Measurements from ENCODE around the gene SSTR3. TPM values are rescaled to one million over a fixed set of nuclear protein-coding genes. Genes with fewer than 3 reads are reported as not detected.
"Not testable (repeated sequence)": the region's sequence is repeated elsewhere in the genome, so short reads cannot be mapped to it uniquely, and the experiment has no call there.

The SSTR3 gene
- total RNA-seq, 1 donor from 2014 or later: 1.7 TPM

DNA sequence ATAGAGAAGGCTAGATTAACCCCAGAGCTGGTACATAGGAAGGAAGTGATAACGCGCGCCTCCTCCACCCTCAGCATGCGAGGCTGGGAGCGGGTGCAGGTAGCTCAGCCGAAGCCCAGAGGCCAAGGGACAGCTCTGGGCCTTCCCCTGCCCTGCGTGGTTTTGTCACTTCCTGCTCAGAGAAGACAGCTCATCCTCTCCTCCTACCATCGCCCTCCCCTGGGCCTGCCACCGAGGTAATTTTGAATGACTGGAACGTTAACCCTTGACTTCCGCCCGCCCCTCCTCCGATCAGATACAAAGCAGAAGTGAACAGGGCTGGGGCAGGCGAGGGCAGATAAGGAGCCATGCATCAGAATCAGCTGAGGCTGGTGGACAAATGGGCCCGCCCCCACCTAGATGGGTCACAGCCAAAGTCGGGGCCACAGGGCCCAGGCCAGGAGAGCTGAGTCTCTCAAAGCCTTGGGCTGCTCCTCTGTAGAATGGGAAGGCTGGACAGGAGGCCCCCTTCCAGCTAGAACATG lies 30.2 kb upstream of the SSTR3 start:
- no peak for DNase-seq (ENCODE audit: low spot score)

DNA sequence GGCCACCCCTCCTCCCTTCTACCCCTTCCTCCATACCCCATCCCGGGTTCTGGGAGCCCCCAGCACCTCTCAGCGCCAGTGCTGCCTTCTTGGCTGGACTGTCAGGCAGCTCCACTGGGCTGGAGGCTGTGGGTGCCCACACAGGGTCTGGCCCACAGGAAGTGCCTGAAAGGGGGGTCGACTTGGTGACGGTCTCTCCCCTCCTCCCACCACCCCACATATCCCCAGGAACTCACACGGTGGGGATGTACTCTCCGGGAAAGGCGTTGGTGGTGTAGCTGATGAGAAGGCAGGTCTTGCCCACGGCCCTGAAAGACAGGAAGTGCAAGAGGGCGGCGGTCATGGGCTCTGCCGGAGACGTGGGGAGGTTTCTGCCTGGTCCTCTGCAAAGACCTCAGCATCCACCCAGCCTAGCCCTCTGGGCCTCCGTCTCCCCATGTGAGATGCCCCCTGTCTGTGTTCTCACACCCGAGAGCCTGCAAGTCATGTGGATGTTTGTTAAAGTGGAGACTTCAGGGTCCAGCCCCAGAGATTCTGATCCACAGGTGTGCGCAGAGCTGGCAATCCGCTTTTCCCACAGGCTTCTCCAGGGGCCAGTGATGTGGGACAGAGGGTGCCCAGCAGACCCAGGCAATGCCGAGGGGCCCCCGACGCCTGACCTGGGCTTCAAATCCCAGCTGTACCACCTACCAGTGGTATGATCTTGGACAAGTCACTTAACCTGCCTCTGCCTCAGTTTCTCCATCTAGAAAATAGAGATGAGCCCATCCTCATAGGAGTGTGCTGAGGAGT lies 29.3 kb upstream of the SSTR3 start:
- no peak for DNase-seq (ENCODE audit: low spot score)

DNA sequence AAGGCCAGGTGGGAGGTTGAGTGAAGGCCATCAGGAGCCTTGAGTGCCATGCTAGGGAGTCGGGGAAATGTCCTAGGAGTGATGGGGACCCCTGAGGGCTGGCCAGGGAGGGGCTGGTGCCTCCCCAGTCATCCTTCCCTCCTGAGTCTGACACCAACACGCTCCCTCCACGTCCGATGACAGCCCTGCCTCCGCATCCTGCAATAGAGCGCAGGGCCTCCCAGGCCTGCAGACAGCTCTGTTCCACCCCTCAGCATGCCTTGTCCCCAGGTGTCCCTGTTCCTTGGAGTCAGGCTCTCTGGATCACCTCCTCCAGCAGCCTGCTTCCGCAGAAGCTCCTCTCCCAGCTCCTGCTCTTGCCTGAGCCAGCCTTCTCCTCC lies 28.7 kb upstream of the SSTR3 start:
- no peak for DNase-seq (ENCODE audit: low spot score)

DNA sequence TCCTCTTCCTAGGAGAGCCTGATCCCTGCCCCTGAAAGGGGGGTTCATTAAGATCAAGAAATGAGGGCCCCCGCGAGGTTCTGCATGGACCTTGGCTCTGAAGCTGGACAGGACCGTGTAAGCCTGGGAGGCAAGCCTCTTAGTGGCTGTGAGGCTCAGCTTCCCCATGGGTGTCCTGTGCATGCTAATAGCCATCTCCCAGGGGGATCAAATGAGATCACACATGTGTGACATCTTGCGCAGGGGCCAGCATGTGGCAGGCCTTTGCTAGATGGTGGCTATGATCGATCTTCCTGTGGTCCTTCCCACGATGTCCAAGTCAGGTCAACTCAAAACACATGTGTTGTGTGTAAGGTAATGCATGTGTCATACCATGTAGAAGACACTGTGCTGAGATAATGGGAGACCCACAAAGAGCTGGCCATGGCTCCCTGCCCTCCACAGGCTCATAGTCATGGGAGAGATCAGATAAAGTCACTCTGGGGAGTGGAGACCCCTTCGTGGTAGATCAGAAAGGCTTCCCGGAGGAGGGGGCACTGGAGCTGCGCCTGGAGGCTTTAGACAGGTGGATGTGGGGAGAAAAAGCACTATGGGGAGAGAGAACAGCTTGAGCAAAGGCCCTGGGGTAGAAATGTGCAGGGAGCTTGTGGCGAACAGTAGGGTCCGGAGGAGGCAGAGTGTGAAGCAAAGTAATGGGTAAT lies 28.1 kb upstream of the SSTR3 start:
- no peak for DNase-seq (ENCODE audit: low spot score)

DNA sequence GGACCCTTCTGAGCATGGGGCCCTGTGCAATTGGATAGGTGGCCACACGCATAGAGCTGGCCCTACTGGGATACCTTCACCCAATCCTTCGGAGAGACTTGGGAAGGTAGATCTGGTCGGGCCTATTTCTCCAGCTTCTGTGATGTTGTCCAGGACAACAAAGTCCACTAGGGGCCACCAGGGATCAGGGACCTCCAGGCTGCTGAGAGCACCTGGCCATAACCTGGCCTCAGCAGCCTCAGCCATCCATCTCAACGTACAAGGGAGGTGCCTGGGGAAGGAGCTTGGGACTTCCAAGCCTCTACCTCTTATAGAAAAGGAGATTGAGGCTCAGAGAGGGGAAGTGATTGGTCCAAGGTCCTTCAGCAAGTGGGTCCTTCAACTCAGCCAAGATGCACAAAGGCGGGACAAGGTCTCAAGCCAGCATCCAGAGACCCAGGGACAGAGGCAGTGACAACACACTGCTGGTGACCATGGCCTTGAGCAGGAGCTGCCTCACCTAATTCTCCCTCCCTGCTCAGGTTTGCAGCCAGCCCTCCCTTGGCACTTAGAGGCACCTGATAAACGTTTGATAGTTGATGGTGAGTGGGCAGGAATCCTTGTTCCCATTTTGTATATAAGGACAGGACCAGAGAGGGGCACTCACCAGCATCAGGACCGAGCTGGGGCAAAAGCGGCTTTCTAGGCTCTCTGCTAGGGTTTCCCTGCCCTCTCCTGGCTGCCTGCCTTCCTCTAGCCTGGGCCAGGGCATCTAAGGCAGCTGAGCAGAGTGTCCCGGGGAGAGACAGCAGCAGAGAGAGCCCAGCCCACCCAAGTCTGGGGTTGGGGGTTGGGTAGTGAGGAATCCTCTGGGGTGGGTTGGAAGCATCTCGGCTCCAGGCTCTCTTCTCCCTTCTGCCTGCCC lies 27.3 kb upstream of the SSTR3 start:
- DNase-seq (ENCODE audit: low spot score): no peak

DNA sequence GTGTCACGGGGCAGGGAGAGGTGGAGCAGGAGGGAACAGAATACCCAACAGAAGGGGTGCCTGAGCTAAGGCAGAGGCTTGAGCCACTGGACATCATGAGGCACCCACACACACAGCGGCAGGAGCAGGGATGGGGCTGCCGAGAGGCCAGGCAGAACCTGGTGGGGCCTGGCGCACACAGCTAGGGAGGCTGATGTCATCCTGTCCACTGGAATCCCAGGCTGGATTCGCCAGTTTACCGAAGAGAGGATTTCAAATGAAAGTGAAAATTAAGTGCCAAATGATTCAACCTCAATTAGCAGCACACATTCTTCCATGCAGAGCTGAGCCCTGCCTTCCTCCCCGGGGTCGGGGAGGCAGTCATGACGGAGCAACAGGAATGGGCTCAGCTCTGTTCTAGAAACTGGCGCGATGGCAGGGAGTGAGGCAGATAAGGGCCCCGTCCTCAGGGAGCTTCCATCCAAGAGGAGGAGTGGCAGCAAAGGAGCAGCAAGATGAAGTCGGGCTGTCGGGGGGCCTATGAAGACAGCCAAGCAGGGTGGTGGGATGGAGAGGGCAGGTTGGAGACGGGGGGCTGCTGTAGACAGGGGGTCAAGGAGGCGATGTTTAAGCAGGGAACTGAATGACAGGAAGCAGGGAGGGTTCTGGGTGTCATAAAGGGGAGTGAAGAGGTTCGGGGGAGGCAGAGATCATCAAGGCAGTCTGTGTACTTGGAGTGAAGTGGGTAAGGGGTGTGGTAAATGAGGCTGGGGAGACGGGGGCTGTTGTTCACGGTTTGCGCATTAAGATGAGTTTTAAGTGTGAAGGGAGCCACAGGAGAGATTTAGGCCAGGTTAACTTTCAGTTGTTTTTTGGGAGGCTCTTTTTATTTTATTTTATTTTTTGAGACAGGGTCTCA lies 25.3 kb upstream of the SSTR3 start:
- DNase-seq (ENCODE audit: low spot score): no peak

DNA sequence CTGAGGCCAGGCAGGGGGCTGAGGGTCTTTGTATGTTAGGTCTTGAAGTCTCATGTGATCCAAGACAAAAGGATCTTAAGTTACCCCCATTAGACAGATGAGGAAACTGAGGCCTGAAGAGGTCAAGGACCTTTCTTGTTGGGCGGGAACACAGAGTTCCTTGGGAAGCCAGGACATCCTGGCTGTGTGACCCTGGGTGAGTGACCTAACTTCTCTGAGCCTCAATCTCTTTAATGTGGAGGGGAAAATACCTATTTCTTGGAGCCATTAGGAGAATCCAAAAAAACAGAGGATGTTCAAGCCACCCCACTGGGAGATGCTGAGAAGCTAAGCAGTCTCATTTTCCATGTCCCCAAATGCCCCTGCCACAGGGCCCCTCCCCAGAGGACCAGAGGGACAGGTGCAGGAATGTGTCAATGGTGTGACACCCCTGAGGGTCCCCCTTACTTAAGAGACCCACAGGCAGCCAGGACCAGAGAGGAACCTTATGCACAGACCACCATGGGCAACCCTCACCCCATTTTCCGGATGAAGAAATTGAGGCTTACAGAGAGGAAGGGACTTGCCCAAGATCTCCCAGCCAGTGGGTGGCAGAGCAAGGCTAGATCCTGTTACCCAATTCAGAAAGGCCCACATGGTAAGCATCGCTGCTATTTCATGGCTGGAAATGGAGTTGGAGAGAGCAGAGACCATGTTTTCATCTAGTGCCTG lies 23.8 kb upstream of the SSTR3 start:
- no peak for DNase-seq (ENCODE audit: low spot score)

DNA sequence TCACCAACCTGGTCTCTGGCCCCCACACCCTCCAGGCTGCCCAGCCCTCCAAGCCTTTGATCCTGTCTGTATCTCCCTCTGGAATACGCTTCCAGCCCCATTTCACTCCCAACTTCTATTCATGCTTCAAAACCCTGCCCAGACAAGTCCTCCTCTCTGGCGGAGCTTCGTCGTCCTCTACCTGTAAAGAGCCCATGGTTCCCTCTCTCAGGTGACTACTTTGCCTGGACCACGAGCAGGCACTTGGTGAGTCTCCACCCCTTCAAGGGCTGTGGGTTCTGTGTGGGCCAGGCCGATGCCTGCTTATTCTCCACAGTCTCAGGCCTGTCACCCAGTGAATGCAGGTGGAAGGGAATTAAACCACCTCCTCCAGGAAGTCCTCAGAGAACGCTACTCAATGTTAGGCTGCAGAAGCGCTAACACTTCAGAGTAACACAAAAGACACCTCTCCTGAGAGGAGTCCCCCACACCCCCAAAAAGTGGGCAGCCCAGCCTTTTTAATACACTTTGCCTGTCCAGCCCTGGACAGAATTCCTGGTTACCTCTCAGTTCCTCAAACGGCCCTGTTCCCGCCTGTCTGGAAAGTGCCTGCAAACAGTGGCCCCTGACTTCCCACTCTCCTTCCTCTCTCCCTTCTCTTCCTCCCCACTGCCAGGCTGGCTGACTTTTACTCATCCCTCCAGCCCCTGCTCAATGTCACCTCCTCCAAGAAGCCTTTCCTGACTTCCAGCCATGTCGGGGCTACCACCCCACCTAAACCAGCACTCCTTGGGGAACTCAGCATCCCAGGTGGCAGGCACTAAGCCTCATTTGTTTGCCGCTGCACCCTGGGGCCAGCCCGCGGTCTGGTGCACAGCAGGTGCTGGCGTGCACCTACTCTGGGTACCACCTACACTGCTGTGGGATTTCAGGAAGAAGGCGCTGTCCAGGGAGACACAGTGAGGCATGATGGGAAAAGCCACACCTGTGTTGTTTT lies 22.7 kb upstream of the SSTR3 start:
- DNase-seq (ENCODE audit: low spot score): no peak

DNA sequence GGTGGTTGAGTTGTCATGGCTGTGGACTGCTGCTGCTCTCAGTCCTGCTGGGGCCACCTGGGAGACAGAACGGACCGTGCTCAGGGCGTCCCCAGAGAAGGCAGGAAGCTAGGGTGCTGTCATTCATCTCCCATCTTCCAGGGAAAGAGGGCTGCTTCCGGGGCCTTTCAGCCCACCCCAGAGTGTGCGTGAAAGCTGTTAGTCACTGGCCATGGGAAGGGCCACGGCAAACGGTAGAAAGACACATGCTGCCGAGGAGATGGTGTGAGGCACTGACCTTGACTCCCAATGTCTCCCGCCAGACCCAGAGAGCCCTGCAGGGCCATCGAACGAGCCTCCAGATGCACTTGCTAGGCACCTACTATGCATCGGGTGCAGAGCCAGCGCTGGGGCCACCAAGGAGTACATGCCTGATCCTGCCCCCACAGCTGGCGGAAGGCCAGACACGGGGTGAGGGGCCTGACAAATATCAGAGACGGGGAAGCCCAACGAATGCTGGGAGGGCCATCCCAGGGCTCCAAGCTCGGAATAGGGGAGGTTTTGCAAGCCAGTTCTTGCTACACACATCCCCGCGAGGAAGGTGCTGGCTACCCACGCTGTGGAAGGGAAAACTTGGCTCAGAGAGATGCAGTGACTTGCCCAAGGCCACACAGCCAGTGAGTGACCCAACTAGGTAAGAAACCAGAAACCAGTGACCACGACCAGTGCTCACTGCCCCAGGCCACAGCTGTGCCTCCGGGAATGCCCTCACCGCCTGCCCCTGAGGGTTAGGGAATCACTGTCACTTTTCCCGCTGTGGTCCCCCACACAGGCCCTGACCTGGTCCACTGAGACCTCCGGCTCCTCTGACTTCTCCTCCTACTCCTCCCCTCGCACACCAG lies 21.7 kb upstream of the SSTR3 start:
- no peak for DNase-seq (ENCODE audit: low spot score)

DNA sequence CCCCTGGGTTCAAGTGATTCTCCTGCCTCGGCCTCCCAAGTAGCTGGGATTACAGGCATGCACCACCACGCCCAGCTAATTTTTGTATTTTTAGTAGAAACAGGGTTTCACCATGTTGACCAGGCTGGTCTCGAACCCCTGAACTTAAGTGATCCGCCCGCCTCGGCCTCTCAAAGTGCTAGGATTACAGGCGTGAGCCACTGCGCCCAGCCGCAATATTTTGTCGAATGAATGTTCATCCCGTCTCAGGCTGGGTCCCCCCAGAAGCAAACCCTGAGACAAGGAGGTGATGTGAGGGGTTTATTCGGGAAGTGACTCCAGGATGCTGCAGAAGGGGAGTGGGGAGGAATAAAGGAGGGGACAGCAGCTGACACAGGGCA lies 21.1 kb upstream of the SSTR3 start:
- not testable (repeated sequence) for DNase-seq (ENCODE audit: low spot score)

DNA sequence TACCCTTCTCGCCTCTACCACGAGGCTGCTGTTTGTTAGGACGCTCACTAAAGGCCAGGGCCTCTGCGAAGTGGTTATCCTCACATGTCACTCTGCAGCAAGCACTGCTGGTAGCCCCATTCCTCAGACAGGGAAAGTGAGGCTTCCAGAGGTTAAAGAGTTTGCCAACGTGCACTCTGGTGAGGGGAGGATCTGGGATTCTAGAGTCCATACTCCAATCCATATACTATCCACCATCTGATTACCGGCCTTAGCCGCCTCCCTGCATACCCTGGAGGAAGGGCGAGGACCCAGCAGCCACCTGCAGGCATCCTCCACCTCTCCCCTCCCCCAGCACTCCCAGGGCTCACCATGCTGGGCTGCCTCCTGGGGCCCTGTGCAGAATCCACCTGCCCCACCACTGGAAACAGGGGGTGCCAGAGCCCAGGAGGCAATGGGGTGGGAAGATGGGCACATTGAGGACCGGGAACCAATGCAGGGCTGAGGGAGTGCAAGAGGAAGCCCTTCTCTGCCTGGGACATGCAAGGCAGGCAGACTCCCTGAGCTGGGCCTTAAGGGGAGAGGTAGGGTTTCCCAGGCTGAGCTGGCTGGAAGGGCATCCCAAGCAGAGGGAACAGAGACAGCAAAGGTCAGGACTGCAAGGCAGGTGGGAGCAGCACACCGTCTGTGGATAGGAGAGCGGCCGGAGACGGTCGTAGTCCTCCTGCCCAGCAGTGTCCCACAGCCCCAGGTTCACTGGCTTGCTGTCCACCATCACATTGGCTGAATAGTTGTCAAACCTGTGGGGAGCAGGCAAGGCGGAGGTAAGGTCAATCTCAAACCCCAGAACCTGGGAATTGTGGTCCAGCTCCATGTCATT lies 20.1 kb upstream of the SSTR3 start:
- DNase-seq (ENCODE audit: low spot score): no peak

DNA sequence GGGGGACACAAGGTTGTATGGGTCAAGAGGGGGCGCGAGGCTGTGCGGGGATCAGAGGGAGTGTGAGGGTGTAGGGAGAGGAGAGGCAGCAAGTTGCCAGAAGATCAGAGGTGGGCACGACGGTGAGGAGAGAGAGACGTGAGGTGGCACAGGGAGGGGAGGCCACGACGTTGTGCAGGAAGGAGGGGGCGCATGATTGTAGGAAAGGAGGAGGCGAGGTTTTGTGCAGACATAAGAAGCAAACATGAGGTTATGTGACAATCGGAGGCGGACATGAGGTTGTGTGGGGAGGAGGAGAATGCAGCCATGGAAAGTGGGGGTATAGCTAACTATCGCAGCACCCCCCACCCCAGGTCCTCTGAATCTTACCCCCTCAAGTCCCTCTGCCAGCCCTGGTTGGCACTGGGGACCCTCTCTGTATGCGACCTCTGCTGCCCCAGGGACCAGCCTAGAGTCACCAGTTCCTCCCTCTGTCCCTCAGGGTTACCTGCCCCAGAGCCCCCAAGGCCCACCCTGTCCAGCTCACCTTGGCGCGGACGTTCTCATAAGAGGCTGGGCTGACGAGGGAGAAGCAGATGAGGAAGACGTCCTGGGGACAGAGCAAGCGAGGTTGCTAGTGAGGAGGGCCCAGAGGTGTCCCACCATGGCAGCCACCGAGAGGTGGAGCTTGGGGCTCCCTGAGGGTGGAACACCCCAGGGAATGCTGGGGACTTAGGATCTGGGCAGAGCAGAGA lies 19.3 kb upstream of the SSTR3 start:
- DNase-seq (ENCODE audit: low spot score): no peak

DNA sequence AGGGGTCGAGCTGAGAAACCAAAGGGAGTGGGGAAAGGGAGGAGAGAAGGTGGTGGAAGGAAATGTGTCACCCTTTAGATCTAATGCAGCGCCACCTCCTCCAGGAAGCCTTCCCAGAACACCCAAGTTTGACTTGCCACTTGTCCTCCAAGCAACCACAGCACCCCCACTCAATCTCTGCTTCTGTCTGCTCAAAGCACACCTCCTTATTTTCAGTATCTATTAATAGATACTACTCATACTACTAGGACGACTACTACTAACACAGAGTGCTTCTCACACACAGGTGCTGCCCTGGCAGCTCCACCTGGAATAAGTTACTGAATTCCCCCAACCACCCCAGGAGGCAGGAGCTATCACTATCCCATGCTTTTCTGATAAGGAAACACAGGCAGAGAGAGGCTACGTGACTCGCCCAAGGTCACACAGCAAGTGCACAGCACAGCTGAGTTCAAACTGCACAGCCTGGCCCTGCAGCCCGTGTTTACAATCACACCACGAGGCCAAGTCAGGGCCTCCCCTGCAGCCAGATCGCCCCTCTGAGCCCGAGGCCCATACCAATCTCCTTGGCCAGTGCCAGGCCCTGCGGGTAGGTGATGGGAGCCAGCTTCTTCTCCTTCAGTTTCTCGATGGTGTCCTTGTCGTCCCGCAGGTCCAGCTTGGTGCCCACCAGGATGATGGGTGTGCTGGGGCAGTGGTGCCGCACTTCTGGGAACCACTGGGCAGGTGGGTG lies 18.6 kb upstream of the SSTR3 start:
- no peak for DNase-seq (ENCODE audit: low spot score)

DNA sequence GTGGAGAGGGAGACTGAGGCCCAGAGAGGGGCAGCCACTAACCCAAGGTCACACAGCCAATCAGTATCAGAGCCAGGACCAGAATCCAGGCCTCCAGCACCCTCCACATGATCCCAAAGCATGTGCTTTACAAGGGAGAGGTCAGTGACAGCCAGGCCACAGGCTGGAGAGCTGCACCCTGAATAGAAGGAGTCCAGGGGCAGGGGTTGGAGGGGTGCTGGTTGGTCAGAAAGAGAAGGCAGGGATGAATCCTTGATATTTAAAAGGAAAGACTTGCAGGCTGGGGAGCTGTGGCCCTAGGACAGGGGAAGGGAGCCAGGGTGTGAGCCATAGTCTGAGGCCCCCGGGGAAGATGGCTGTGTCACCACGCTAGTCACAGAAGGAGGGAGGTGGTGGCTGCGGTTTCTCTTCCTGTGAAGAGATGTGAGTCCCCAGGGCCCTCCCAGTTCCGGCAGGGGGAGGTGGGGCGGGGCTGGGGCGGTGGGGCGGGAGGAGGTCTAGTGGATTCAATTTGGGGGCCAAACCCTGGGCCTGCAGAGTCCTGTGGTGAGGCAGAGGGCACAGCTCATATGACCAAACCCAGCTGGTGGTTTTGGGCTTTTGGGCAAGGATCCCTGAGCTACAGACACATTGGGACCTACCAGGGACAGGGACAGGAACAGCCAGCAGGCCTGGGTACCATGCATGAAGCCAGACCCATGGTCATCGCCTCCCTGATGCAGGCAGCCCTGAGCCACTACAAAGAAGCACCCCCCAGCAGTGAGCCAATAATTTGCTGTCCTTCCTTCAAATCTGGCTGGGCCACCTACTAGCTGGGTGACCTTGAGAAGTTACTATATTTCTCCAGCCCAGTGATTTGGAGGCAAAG lies 17.8 kb upstream of the SSTR3 start:
- no peak for DNase-seq (ENCODE audit: low spot score)

All from umbilical cord (tissue), 2 donors.